Transverse colon (tissue), 4 donors: ENCODE measurements around the gene SCYGR2.

Source experiments
- CTCF ChIP-seq, 5 experiments: fragments of 200-600 bp in 3 of 5; fragments of 450-650 bp in 2 of 5; sonication (generic) in 3 of 5; IDR thresholded peaks; 1 replicate in 2 of 5; 2 replicates in 3 of 5; pipeline ENCODE4 v1.5.1; 2016 to 2017; ENCODE audit warnings: antibody characterized with exemption in 5 of 5, inconsistent platforms in 3 of 5, mild to moderate bottlenecking in 2 of 5, moderate library complexity in 1 of 5
- EP300 ChIP-seq: sonication (generic); formaldehyde crosslinking; IDR thresholded peaks from one replicate; pipeline ENCODE4 v1.6.1; 2017; ENCODE audit warnings: antibody characterized with exemption, low read depth
- POLR2A ChIP-seq: fragments of 450-650 bp; IDR thresholded peaks from one replicate; pipeline ENCODE4 v1.6.1; 2016; ENCODE audit warnings: antibody characterized with exemption, mild to moderate bottlenecking, moderate library complexity
- POLR2AphosphoS5 ChIP-seq, 3 donors: sonication (generic); formaldehyde crosslinking; IDR thresholded peaks; one replicate each; pipeline ENCODE4 v1.6.1; 2016; ENCODE audit warnings: antibody characterized with exemption in 3 of 3

DNA sequence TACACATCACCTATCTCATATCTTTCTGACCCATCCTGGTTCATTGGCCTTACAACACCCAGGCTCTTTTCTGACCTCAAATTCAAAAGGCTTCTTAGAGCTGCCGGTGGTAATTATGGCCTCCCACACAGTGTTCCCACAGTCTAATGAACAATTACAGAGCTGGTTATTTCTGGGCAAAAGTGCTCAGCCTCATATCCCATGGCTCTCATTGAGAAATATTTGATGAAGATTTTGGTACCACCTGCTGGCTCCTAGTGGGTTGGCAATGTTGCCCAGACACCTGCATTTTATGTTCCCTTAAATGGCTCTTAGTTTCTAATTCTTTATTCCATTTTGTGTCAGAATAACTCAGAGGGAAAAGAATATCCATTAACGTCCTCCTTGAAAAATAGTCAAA lies 20.1 kb upstream of the SCYGR2 start:
- TF ChIP-seq CTCF (IDR thresholded peaks at IDR 0.05) (no peak), EP300 (no peak), POLR2A (no peak), POLR2AphosphoS5 (IDR thresholded peaks at IDR 0.05) (no peak)
